Ovary (tissue), 3 donors: ENCODE measurements around the gene RAB7A.

ENCODE experiments used
- EP300 ChIP-seq: sonication (generic); formaldehyde crosslinking; IDR thresholded peaks from one replicate; pipeline ENCODE4 v1.6.1; 2017; ENCODE audit warnings: antibody characterized with exemption
- POLR2A ChIP-seq: fragments of 450-650 bp; IDR thresholded peaks from one replicate; pipeline ENCODE4 v1.6.1; 2017; ENCODE audit warnings: antibody characterized with exemption, mild to moderate bottlenecking, moderate library complexity
- TF ChIP-seq, protein P1 (sequence below), 3 donors: fragments of 450-650 bp in 2 of 3; fragments of 200-600 bp in 1 of 3; IDR thresholded peaks; one replicate each; pipeline versions ENCODE4 v1.5.1 to v1.8.0; 2016 to 2022; ENCODE audit warnings: antibody characterized with exemption in 3 of 3, mild to moderate bottlenecking in 1 of 3
- donor health status: DM: no; HTN: no; CAD: no.

DNA sequence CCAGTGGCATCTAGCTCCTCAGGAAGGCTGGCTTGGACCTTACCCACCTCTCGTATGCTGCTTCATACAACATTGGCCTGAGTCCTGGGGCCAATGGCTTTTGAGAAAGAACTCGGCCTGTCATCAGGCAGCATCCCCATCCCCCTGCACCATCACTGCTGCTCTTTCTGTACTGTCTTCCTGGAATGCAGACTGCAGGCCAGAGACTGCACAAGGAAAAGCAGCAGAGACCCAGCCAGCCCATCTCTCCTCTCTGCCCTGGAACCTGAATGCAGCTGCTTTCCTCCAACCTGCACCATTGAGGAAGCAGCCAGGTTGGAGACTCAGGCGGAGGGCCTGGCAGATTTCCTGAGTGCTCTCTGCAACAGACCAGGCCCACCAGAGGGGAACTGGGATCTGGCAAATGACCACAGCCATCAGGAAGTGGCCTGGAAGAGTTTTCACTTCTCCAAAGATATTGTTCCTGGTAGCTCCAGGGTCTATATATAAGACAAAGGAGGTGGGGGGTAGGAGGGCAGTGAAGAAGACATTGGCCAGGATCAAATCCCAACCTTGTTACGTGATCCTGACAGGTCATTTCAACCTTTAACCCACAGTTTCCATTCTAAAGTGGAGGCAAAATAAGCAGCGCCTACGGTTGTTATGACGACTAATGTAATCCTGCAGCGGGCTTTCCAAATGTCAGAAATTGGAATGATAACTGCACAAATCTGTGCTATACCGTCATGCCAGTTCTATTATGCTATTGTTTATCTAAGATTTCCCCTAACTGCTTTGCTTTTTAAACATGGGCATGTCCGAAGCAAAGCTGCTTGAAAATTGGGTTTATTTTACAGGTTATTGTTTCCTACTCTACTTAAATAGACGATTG lies 24.4 kb upstream of the RAB7A start:
- TF ChIP-seq, protein P1, sequence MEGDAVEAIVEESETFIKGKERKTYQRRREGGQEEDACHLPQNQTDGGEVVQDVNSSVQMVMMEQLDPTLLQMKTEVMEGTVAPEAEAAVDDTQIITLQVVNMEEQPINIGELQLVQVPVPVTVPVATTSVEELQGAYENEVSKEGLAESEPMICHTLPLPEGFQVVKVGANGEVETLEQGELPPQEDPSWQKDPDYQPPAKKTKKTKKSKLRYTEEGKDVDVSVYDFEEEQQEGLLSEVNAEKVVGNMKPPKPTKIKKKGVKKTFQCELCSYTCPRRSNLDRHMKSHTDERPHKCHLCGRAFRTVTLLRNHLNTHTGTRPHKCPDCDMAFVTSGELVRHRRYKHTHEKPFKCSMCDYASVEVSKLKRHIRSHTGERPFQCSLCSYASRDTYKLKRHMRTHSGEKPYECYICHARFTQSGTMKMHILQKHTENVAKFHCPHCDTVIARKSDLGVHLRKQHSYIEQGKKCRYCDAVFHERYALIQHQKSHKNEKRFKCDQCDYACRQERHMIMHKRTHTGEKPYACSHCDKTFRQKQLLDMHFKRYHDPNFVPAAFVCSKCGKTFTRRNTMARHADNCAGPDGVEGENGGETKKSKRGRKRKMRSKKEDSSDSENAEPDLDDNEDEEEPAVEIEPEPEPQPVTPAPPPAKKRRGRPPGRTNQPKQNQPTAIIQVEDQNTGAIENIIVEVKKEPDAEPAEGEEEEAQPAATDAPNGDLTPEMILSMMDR (IDR thresholded peaks at IDR 0.05) = no peak
- TF ChIP-seq POLR2A (no peak), EP300 (no peak)
